Cerebellar nuclear complex (tissue), 1 donor: ENCODE data around the gene LHFPL3.

ENCODE experiments used
- DNase-seq, 2 experiments: peaks; one replicate each; lab custom pipeline; 2025; lab: John Stamatoyannopoulos, UW

The LHFPL3 gene

DNA sequence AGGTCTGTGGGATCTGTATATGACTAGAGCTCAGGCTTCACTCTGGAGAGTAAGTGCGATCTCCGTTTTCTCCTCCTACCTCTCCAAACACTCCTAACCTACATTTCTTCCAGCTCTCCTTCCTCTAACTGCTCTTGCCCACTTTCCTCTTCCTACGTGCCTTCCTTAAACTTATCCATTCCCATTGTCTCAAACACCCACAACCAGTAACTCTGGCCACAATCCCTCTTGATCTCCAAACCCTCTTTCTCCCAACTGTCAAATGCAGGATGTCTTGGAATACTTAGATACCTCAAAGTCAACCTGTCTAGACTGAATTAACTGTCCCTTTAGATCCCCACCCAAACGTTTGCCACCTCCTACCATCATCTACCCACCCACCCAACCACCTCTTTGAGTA is 471.9 kb downstream of the LHFPL3 start:
- no peak for DNase-seq

DNA sequence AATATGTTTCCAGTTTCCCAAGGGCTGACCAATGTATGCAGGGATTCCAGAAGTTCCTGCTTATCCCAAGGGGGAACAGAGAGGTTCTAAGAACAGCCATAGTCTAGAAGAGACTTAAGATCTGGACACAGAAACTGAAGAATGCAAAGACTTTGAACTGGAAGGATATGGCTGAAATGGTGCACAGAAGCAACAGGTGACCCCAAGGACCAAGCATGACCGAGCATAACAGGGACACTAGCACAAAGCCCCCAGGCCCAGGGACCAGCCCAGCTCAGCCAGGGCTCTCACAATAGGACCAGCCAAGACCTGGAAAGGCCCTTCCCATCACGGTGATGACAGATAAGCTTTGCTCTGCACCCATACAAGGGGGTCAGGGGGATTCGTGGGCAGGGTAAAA is 472.6 kb downstream of the LHFPL3 start:
- DNase-seq, result no peak

DNA sequence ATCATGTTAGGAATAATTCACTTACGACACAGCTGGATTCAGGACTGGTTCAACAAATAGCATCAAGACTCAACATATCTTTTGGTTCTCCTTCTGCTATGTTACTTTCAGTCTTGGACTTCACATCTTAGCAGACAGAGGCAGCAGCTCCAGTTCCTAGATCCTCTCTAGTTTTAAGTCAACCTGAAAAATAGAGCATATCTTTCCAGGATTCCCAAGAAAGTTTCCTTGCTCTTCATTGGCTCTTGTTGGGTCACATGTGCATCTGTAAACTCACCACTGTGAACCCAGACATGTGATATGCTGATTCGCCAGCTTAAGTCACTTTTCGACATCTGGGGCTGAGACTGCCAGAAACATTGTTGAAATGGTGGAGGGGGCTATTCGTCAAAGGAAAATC is 475.5 kb downstream of the LHFPL3 start:
- DNase-seq, result no peak

DNA sequence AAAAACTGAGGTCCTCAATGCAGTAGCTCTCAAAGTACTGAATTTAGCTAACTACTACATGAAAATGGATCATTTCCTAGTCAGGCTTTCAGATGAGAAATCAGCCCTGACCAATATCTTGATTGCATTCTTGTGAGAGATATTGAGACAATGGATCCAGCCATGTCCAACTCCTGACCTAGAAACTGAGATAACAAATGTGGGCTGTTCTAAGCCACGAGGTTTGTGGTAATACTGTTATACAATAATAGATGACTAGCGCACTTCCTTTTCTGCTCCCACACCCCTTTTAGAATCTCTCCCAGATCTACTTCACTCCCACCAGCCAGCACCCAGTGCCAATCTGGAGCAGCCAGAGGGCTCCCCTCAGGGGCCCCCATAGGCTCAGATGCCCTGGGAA is 476.3 kb downstream of the LHFPL3 start:
- no peak for DNase-seq

DNA sequence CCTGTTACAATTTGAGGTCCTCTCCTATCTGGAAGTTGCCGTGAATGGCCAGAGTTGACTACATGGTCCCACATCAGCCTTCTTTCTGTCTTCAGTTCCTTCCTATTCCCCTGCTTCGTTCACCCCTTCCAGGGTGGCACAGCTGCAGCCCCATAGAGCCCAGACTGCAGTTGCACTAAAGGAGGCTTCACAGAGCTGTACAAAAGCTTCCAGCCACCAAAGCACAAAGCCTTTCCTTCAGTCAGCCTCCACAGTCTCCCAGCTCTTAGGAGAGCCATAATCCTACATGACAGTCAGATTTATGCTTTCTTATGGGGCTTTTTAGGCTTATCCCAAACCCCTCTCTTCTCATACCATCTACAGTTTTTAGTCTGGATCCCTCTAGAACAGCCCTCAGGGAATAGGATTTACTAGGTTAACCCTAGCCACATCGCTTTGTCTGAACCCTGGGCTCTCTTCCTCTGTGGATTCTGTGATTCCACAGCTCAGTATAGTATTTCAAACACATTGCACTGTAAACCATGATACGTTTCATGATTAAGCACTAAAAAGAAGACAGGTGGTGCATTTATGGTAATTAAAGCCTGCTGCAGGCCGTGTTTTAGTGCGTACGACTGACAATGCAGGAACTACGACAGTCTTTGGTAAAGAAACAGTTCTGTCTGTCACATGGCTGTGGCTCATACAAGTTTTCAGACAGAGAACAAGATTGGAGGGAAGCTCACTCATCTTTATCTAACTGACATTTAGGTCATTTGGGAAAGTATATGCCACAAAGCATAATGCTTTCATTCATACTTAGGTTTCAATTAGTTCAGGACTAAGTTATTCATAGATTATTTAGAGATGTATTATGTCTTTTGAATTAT is 477.3 kb downstream of the LHFPL3 start:
- no peak for DNase-seq

DNA sequence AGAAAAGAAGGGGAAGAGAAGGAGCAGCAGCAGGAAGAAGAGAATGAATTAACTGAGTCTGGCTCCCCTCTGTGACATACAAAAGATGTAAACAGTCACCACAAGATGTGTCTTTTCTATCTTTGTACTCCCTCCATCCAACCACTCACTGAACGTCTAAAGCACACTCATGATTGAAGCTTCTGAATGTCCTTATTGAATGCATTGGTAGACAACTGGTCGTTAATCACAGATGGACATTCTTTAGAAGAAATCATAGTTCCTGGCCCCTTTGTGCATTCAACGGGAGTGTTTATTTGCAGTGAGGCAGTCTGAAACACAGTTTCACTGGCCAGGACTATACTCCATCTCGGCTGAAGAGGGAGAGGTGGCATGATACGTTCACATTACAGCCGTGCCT is 479.3 kb downstream of the LHFPL3 start:
- no peak for DNase-seq

DNA sequence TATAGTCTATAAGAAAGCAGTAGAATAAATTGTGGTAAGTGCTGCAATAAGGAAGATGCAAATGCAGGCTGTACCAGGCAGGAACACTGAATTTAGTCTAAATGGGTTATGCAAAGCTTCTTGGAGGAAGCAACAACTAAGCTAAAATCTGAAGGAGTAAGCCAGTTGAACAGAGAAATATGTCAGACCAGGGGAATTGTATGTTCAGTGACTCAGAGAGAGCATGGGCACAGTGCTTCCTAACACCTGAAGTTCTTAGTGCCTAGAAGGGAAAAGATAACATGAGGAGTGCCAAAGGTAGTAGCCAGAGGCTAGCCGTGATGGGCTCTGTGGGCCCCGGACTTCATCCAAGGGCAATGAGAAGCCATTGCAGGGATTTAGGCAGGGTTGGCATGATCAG is 481.5 kb downstream of the LHFPL3 start:
- DNase-seq, result no peak

DNA sequence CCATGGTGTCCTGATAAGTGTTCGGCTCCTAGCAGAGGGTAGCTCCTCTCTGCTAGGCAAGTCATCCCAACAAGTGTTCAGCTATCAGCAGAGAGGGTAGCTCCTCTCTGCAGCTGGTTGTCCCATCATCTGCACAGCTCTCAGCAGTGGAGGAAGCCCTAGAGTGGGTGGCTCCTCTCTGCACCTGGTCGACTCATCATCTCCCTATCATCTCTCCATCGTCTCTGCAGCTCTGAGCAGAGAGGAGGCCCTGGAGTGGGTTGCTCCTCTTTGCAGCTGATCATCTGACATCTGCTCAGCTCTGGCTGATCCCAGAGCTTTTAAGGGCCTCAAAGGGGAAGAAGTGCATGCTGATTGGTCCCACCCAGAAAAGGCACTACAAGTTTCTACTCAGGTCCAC is 485.7 kb downstream of the LHFPL3 start:
- no peak for DNase-seq

DNA sequence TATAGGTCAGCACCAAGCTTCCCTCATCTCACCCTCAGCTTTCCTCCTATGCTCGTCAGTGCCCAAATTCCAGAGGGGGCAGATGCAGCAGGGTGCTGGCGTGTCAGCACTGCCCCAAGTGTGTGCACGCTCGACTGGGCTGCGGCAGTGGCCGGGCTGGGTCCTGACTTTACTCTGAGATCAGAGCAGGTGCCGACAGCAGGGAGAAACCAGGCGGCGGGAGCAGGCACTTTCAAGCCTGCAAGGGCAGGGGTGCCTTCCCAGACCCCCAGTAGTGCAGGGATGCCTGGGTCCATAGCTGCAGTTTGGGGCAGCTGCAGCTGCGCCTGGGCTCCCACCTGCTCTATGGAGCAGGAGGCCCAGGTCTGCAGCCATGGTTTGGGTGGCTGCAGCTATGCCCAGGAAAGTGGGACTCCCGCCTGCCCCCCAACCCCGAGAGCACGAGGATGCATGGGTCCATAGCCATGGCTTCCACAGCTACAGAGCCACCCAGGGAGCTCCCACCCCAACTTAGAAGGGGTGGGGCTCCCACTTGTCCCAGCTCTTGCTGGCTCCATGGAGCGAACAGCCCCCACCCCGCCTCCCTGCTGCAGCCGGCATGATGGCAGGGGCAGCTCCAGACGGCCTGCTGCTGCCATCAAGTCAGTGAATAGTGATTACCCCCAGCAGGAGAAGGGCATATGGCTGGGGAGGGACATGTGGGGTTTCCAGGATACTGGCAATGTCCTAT is 486.4 kb downstream of the LHFPL3 start:
- no peak for DNase-seq

DNA sequence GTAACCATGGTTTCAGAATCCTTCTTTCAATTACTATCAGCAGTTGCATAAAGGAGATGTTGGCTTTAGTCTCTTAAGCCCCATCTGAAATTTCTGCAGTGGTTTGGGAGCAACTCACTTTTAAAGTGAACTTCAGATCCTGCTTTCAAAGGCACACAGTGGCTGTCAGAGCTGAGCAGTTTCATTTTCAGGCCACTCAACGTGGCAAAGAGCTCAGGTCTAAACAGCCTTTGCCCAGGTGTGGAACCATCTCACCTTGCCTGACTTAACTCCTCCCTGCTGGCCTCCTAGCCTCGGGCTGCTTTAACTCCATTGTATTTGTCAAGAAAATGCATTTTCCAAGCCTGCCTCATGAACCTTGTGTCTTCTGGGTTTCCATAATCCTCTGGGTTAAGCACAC is 488.1 kb downstream of the LHFPL3 start:
- no peak for DNase-seq

DNA sequence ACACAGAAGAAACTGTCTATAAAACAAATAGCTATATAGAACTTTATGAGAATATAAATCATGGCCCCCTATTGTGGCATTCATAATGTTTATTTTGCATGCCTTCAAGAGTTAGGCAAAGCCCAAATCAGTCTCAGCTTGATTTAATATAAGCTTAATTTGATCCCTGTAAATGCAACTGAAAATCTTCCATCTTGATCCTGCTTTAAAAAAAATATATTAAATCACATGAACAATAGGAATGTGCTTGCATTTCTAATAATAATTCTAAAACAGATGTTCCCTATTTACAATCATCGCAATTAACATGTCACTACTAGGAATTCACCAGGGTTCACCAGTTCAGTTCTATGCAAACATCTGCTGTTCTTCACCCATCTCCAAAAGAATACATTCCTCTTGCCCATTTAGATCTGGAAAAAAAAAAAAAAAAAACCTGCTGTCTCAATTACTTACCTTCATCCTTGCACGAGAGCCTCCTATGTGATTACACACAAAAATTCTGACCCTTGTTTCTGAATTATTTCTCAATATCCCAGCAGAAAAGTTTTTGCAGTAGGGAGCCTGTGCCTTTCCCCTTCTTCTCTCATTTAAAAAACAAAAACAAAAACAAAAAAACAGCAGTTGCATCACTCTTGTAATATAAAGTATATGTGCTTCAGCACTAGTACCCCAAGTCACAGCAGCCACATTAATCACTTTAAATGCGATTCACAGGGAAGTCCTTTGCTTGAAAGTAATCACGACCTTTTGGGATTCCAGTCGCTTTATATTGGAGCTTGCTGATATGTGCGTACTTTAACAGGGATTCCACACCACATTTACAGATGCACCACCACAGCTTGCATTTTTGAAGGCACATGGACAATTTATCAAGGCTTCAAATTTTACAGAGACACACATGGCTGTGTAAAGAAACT is 490.8 kb downstream of the LHFPL3 start:
- no peak for DNase-seq

DNA sequence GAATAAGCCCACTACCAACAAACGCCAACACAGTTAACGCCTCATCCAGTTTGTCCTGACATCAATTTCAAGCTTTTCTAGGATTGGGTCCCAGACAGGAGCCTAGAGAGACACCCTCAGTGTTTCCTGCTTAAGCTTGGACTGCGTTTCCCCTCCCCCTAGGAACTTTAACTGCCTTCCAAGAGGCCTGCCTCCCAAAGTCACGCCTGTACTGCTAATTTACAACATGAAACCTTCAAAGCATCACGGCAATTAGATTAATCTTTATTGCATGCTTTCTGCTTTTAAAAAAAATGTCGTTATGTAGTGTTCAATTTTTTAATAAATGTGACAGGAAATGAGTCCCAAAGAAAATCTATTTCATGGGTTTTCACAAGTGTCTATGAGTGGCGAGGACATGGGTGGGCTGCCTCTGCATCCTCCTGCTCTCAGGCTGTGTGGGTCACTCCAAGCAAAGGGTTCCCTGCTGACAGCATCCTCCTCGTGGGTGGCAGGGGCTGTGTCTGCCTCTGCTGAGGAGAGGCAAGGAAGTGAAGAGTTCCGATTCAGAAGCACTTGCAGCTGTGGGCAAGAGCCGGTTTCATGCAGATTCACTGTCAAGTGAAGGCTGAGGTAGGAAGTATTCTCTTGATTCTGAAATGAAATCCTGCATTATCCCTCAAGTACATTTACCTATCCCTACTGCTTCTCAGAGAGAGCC is 492.6 kb downstream of the LHFPL3 start:
- no peak for DNase-seq

DNA sequence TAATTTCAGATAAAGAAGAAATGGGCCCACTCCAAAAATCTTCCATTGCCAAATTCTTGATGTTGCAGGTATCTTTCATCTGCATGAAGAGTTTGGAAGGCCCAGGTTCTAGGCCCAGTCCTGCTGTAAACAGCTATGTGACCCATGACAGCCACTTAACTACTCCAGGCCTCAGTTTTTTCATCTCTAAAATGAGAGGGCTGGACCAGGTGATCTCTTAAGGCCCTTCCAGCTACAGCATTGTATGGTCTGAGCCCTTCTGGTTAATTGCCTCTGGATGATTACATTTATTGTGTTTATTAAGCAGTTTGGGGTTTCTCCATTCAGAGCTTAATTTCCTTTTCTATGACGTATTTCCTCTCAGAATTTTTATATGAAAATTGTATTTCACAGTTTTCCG is 494.8 kb downstream of the LHFPL3 start:
- no peak for DNase-seq

DNA sequence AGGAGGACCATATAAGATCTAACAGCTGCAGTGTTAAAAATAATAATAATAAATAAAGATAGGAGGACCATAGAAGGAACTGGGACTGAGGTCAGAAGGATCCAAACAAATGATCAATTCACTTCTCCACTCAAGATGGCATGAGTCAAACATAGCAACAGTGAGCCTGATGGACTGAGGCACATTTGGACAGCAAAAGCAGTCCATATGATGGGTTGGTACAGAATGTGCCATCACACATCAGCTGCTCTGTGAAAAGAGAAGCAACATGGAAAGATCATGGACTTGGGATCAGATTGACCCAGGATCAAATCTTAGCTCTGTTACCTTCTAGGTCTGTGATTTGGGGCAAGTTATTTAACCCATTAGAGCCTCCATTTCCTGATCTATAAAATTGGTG is 496.7 kb downstream of the LHFPL3 start:
- no peak for DNase-seq

DNA sequence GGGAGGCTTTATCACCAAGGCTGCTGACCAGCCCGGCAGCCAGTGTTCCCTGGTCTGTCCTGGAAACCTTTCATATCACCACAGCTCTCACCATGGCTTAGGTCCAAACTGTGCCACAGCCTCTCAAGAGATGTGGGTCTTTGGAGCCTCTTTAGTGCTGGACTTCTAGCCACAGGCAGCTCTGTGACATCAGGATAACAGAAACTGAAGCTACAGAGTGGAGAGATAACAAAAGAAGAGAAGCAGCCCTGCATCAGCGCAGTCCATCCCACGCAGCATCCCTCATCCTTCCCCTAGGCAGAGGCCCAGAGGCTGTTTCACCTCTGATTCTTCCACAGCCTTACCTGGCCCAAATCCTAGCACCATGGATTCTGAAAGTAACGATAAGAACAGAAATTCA is 497.7 kb downstream of the LHFPL3 start:
- no peak for DNase-seq

DNA sequence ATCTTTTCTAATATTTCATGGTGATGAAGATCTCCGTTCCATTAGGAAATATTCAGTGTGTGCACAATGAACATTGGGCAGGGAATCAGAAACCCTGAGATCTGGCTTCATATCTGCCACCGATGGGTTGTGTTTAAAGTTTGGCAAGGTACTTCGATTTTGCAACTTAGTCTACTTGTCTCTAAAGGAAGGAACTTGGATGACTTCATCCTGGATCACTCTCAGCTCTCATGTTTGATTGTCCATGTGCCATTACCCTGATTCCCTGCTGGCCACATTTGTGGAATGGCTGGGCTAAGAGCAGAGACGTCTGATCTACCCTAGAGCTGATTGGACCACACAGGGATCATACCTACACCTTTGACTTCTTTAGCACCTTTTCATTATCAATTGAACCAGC is 508.6 kb downstream of the LHFPL3 start:
- no peak for DNase-seq

DNA sequence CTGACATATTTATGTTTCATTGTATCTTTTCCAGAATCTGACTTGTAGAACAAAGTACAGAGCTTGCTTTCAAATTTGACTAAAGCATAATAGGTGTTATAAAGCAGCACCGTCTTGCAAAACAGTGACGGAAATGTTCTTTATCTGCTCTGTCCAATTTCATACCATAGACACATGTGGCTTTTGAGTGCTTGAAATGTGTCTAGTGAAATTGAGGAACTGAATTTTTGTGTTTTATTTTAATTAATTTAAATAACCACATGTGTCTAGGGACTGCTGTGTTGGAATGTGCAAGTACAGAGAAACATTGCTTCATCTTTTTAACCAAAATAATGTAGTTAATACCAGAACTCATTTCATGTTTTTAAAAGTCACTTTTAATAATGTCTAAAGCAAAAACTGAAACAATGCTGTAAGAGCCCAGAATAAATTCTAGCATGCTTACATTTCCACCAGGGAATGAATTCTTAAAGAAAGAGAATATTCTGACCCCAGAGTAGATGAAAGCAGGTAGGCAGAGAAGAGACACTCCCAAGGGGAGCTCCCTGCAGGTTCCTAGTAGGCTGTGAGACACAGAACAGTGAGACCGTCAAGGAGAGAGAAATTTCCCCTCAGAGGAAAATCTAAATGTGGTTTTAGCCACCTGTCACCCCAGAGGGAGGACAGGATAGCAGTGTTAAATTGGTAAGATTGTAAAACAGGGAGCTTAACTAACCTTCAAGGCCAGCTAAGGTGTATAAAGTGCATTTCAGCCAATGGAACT is 510.3 kb downstream of the LHFPL3 start:
- DNase-seq, result no peak

DNA sequence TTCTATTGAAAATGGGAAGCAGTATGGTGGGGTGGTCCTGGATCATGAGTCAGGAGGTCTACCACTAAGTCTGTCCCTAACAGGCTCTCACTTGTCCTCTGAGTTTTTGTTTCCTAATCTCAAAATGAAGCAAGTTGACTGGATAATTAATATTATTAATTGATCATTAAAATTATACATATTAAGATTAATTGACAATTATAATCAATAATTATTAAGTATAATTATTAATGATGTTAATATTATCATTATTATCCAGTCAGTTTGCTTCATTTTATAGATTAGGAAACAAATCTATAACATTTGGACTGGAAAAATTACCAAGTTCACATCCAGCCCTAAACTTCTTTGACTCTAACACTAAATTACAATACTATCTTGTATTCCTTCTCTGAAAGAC is 511.4 kb downstream of the LHFPL3 start:
- no peak for DNase-seq

DNA sequence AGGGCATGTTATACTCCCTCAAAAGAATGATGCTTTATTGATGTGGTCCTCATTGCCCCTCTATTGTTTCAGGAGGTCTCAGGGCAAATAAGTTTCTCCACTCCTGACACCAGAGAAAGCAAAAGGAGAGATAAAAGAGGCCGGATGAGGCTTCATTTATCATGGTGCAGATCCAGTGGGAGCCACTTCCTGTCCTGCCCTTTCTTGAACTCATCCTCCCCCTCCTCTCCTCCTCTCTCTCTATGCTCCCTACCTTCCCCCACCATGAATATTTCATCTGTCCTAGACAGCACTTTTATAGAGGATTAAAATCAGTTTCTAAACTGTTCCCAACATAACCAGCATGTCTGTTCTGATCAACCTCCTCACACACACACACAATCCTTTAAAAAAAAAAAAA is 513.4 kb downstream of the LHFPL3 start:
- no peak for DNase-seq

DNA sequence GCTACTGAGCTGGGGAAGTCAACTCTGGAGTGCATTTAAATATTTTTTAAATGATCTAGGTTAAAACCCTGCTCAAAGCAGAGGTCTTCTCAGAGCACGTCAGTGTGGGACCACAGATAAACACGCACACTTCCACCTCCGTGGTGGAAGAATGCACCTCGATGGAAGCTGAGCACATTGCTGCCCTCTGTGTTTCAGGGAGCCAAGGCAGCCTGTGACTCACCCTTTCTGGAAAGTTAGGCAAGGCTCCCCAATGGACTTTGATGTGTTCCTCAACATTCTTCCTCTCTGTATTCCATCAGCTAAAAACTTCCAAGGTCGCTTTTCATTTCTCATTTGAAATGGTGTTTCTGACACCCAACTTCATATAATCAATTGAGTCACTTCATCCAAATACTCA is 514.8 kb downstream of the LHFPL3 start:
- DNase-seq, result no peak

DNA sequence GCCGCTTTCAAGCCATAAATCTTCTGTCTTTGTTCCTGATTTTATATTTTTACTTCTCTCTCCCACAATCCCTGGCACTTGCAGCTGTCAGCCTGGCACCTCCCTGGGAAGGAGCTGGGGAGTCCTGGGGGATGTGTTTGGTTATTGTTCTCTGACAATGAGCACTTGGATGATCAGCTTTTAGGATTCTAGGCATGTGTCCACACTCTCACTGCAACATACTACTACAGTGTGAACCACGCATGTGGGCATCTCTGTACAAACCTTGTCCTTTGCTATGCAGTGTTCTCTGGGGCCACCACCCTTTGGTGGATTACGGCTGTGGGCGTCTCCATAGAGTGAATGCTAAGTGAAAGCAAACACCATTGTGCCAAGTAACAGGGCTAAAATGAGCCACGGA is 517.2 kb downstream of the LHFPL3 start:
- DNase-seq, result no peak
